ENCODE data around the gene EGLN1. TPM values are rescaled to one million over a fixed set of nuclear protein-coding genes. Genes with fewer than 3 reads are reported as not detected.

EGLN1 gene
- total RNA-seq, 1 experiment from 2014 or later, result 43.5 TPM

DNA sequence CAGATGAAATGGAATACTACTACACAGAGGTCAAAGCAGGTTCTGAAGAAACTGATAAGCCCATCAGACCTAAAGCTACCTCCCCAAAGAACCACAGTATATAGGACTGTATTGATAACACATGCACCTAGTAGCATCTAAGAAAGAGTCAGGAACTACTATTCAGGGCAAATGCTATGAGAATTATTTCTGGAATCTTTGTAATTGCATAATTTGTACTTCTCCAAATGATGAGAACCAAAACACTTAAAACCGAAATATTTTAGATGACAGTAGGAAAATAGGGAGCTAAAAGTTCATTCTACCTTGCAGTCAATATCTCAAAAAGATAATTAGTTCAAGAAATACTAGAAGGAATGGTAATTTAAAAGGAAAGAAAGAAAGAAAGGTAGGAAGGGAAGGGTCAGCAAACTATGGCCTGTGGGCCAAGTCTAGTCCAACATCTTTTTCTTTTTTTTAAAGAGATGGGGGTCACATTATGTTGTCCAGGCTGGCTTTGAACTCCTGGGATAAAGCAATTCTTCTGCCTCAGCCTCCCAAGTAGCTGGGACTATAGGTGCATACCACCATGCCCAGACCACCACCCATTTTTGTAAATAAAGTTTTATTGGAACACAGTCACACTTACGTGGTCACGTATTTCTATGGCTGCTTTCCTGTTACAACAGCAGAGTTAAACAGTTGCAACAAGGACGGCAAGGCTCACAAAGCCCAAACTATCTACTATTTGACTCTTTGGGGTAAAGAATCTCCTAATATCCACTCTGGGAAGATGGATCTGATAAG, 24.0 kb downstream of the EGLN1 start:
- DNase-seq (ENCODE audit: low read depth), result no peak

DNA sequence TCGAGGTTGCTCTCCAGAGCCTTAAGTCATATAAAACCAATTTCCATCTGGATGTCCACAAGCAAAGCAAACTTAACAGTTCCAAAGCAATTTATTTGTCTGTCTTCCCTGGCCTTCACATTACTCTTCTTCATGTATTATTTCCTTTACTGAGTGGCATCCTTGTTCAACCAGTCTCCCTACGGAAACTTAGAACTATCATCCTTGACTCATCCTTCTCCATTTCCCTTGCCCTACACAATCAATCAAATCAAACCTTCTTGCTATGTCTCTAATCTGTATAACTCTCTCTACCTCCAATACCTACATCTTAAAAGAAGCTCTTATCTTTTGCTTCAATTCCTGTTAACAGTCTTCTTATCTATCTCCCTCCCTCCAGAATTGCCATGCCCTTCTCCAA, 25.4 kb downstream of the EGLN1 start:
- DNase-seq (ENCODE audit: low read depth), result no peak

DNA sequence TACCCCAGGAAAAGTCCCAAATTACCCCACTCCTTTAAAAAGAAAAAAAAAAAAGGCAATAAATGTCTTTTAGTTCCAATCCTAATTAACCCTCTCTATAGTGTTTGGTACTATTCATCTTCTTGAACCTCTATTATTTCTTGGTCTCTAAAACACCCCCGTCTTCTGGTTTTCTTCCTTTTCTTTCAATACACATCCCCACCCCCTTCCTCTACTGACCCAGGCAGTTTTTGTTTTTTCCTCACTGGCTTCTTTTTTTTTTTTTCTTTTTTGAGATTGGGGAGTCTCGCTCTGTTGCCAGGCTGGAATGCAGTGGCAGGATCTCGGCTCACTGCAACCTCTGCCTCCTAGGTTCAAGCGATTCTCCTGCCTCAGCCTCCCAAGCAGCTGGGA, 26.1 kb downstream of the EGLN1 start:
- DNase-seq (ENCODE audit: low read depth), result no peak

DNA sequence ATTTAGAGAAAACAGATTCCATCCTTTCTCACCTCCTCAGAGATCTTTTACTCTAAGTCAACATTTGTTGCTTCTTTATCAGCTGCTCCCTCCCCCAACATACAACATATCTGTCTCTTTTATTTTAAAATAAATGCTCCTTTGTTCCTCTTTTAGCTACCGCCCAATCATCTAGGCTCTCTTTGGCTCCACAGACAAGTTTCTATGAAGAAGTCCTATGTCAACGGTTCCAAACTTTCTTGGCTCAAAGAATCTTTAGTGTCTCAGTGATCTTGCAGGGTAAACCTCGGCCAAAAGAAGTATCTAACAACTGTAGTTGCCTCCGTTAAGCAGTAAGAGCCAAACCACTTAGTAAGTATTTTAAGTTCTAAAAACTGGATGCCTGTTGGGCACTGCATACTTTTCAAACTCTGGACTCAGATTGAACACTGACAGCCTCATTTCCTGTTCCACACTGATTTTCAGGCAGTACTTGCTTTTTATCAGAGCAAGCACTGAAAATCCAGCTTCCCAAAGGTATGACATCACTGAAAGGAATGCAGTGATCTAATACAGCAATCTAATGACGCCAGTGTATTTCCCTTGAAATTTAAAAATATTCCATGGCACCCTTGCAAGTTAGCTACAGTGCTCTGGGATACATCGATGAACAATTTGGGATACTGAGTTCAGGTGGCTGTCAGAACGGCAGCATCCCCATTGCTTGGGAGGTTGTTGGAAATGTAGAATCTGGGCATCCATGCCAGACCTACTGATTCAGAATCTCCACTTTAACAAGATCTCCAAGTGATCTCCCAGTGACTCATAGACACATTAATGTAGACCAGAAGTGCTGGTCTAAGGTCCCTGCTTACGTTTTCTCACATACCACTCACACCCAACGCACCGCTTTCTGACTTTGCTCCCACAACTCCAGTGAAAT, 26.8 kb downstream of the EGLN1 start:
- peak; percentile 95 for DNase-seq (ENCODE audit: low read depth)

DNA sequence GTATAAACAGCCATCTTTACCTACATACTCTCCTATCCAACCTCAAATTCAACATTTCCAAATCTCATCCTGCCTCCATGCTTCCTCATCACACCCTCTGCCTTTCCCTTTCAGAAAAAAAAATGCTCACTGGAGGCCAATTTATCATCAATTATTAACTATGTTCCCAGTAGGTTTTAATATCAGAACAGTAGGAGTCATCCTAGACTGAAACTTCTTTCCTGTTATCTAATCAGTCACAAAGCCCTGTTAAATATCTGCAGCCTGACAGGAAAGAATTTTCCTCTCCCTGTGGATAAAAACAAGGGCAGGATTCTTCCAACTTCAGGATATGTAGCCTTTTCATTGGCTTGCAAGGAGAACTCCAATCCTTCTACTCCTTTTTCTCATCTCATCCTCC, 28.4 kb downstream of the EGLN1 start:
- no peak for DNase-seq (ENCODE audit: low read depth)

DNA sequence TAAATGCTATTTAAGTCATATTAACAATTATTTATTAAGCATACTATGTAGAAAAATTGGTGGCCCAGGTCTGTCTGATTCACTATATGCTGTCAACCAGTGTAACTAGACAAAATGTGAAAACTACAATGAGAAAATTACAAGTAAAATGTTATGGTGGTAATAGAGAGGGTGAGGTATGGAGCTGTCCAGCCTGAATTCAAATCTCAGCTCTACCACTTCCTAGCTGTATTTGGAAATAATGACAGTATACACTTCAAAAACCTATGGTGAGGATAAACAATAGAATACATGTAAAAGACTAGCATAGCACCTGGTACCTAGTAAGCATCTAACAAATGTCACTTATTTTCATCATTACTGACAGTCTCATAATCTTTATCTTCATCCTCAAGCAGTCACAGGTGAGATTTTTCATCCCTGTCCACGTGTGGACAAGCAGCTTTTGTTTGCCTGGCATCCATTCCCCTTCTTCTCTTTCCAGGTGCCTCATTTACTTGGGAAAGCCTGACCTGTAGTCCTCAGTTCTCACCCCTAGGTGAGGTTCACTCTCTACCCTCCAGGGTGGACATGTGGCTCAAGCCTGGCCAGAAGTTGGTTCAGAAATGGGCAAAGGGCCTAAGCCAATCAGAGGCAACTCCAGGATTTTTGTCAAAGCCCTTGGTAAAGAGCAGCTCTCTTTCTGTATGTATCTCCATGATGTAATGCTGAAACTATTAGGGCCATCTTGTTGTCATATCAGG, 29.5 kb downstream of the EGLN1 start:
- no peak for DNase-seq (ENCODE audit: low read depth)

DNA sequence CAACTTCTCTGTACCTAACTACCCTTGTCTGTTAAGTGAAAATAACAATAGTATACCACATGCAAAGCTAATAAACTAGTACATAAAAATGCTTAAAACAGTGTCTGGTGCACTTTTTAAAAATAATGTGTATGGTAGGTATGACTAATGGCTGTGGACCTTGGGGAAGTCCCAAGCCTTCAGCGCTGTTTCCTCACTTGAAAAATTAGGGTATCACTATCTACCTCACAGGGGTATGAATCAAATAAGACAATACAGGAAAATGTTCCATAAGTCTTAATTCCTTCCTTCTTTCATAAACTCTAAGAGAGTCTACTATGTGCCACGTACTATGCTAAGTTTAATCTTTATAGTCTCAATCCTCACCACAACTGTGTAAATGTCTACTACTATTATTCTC, 32.0 kb downstream of the EGLN1 start:
- DNase-seq (ENCODE audit: low read depth), result peak; percentile 70

DNA sequence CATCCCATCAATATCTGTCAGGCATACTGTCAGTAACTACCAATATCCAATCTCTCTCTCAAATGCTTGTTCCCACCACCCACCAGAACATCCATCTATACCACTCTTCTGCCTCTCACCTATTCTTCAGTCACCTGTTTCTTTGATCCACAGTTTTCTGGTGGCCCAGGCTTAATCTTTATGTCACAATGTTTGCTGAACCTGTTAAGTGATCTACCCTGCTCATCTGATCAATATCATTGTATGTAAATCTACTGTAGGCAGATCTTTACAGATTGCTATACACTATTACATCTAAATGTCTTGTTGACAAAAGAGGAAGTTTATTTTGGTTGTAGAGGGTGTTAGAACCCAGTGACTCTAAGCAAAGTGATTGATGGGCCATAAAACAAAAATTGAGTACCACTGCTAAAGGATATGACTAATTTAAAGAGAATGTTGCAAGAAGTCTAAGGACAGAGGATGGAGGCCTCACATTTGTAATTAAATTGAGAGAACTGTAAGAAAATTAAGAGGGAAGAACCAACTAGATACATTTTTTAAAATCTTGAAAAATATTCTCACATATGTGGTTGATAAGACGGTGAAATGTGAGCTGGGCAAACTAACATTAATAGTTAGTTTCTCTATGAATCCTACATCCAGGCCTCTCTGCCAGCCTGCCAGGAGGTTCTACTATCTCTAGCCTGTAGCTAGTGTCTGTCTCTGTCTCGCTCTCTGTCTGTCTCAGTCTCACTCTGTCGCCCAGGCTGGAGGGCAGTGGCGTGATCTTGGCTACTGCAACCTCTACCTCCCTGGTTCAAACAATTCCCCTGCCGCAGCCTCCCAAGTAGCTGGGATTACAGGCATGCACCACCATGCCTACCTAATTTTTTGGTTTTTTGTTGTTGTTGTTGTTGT, 34.1 kb downstream of the EGLN1 start:
- DNase-seq (ENCODE audit: low read depth), result peak; percentile 77

DNA sequence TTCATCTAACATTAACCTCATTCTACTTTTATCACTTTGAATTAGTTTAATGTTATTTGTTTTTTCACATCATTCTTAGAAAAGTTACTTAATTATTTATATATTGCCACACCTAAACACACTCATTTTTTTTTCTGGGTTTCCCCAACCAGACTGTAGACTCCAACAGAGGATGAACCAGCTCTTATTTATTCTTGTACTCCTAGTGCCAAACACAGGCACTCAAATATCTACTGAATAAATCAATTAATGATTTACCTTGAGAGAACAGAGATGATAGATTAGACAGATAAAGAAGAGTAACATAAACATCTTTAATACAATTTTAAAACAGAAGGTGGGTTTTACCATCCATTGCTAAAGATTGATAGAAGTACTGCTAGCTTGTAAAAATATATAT, 35.6 kb downstream of the EGLN1 start:
- no peak for DNase-seq (ENCODE audit: low read depth)

DNA sequence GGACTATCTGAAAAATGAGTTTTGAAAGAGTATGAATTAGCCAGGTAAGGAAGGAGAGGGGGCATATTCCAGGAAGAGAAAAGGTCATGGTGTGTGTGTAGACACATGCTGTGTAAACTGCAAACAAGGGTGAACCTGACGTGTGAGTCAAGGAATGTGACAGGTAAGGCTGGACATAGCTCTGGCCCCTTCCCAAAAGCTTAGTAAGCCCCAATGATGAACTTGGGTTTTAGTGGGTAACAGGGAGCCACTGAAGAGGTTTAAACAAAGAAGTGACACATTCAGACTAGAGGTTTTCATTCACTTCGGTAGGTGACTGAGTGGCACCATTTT, 36.7 kb downstream of the EGLN1 start:
- peak; percentile 74 for DNase-seq (ENCODE audit: low read depth)

DNA sequence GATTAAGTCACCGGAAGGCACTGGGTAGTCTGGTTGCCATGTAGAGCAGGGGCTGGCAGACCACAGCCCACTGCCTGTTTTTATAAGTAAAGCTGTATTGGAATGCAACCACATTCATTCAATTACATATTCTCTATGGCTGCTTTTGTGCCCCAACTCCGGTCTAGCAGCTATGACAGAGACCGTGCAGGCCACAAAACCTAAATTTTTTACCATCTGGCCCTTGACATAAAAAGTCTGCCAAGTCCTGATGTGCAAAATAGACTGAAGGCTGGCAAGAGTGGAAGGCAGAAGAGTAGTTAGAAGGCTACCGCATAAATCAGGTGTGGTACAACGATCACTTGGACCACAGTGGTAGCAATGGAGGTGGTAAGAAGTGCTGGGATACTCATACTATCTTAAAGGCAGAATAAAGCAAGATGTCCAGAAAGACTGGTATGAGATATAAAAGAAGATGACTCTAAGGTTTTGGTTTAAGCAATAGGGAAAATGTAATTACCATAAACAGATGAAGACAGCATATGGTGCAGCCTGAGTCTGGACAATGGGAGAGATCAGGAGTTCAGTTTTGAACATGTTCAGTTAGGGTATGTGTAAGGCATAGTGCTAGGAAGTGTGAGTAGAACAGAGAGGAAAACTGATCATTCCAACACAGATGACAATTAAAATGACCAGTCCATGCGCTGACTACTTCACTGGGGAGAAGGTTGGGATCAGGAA, 37.2 kb downstream of the EGLN1 start:
- no peak for DNase-seq (ENCODE audit: low read depth)

DNA sequence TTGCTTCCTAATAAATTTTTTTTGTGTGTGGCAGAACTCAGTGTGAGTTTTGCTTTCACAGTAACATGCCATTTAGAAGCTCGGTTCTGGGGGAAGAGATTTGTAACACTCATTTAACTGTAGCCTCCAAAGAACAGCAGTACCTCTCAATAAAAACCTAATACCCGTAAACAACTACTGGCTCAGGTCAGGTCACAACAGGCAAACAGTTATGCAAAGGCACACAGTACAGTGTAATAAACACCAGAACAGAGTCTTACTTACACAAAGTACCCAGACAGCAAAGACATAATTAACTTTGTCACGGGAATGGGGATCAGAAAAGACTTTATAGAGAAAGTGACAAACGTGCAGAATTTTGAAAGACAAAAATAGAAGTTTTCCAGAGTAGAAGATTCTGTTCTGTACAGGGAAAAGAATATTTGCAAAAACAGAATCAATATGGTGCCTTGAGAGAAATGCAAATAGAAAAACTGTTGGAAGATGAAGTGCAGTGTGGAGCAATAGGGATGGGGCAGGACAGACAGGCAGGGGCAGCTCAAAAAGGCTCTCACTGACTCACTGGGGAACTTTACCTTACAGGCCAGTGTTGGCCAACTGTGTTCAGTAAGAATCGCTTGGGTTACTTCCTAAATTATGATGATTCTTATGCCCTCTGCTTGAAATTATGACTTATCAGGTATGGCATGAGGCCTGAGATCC, 38.8 kb downstream of the EGLN1 start:
- DNase-seq (ENCODE audit: low read depth), result no peak

DNA sequence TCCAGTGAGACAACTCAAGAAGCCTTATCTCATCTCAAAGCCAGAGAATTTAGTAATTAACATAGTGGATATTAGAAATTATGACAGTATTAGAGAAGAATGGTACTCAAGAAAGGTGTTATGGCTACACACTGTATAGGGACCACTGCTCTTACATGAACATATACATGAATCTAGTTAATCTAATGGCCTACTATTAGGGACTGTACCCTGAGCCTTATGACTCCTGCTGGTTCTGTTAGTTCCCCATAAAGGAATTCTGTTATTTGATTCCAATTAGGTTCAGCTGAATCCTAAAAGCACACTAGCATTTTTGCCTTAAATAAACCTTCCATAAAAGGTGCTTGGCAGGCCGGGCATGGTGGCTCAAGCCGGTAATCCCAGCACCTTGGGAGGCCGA, 39.7 kb downstream of the EGLN1 start:
- no peak for DNase-seq (ENCODE audit: low read depth)

DNA sequence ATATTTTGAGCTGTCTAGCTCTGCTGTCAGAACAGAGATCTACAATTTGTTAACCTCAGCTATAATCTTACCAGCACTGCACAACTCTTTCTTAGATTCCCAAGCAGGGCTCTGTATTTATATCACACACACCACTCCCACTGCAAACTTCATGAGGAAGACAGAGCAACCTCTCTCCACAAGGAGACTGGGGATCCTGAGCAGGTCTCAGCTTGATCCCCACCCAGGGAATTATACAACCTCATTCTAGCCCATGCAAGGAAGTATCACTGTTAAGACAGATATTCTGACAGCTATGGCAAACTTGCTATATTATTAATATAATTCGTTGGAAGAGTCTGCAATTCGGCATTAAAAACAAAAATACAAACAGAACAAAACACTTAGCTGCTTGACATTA, 40.4 kb downstream of the EGLN1 start:
- DNase-seq (ENCODE audit: low read depth), result no peak

DNA sequence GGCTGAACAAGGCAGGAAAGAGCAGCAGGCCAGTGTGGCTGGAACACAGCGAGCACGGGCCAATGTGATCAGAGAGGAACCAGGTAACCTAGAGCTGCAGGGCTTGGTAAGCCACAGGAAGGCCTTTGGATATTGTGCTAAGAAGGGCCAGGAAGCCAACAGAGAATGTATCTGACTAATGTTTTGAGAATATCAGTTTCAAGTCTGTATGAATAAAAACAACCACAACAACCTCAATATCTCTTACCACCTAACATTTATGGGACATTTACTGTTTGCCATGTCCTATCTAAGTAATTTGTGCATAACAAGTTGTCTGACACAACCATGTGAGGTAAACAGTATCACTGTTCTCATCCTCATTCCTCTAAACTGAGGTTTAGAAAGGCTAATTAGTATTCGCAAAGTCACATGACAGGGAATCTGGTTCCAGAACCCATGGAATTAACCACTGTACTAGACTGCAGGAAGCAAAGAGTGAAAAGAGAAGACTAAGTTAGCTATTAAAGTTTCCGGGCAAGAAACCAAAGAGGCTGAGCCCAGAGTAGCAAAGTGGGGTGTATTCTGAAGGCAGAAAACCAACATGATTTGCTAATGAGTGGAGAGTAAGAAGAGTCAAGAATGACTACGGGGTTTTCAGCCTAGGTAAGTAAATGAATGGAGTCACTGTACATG, 45.1 kb downstream of the EGLN1 start:
- DNase-seq (ENCODE audit: low read depth), result peak; percentile 54

DNA sequence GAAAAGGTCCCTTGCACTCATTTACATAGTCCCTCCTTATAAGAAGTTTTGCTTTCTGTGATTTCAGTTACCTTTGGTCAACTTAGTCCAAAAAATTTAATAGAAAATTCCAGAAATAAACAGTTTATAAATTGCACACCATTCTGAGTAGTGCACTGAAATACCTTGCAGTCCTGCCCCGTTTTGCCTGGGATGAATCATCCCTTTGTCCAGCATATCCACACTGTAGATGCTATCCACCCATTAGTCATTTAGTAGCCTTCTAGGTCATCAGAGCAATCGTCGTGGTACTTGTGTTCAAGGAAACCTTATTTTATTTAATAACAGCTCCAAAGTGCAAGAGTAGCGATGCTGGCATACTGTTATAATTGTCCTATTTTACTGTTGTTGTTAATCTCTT, 46.0 kb downstream of the EGLN1 start:
- DNase-seq (ENCODE audit: low read depth), result peak; percentile 66

DNA sequence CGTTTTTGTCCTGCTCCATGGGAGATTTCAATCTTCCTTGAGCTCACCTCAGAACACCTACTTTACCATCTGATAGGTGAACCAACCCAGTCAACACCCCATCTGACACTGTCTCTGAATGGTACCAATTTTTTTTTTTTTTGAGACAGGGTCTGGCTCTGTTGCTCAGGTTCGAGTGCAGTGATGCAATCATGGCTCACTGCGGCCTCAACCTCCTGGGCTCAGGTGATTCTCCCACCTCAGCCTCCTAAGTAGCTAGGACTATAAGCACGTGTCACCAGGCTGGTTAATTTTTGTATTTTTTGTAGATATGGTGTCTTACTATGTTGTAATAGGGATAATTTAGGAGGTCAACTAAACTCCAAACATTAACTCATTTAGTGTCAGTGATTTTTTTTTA, 47.7 kb downstream of the EGLN1 start:
- no peak for DNase-seq (ENCODE audit: low read depth)

DNA sequence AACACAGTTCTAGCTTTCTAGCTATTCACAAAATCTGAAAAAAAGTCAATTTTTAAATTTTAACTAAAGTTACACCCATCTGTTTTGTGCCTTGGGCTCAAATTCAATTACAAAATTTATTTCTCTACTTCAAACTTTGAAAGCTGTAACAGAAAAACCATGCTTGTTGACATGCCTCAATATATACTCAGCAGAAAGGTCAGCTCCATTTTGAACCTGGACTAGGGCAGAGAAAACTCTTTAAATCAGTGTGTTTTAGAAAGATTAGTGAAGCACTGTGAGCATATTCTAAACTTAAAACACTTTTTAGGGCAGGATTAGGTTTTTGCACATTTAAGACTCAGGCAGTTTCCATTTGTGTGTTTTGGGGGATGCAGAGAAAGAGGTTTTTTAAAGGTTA, 49.6 kb downstream of the EGLN1 start:
- DNase-seq (ENCODE audit: low read depth), result no peak

DNA sequence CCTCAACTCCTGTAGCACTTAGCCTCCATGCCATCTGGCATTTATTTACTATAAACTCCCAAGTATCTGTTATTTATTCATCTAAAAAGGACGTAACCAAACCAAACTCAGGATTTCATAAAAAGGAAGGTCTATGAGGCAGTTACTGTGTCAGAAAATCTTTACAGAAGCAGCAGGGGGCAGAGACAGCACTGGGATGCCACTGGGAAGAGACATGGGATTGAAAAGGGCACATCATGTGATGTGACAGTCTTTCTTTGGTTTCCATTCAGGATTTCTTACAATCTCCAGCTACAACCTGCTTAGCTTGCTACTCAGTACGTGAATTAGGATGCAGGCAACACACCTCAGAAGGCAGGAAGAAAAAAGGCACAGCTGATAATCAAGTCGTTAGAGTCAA, 52.8 kb downstream of the EGLN1 start:
- peak; percentile 23 for DNase-seq (ENCODE audit: low read depth)

DNA sequence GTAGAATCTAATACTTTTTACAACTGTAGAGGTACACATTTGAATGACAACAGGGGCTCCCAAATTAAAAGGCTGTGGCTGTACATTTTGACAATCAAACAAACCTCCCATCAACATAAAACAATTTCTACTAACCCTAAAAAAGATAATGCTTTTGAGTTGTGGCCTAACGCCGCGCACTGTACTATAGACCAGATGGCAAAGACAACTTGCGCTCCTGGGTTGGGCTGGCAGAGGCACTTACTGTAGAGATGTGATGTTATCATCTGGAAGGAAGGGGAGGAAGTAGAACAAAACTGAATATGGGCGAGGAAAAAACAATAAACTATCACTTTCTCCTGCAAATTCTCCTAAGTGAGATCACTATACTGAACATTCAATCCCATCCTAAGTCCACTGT, 57.9 kb downstream of the EGLN1 start:
- no peak for DNase-seq (ENCODE audit: low read depth)

Data from M059J (cell line).